K562 (cell line): ENCODE data around the gene STIL. TPM values are rescaled to one million over a fixed set of nuclear protein-coding genes. Genes with fewer than 3 reads are reported as not detected.

ENCODE experiments used
- BRD9 ChIP-seq: fragments of 450-650 bp; IDR thresholded peaks from 2 replicates; pipeline ENCODE4 v1.6.1; 2018; ENCODE audit warnings: low read depth; ENCODE audit not compliant: partially characterized antibody
- ELF1 ChIP-seq: fragments of 200-800 bp; sonication (Bioruptor generic); IDR thresholded peaks from 2 replicates; pipeline ENCODE4 v1.6.1; 2016; ENCODE audit warnings: missing genetic modification characterization, missing compliant biosample characterization
- HDAC2 ChIP-seq: fragments of 450-650 bp; IDR thresholded peaks from 2 replicates; pipeline ENCODE4 v1.6.1; 2016; ENCODE audit warnings: mild to moderate bottlenecking
- ILK ChIP-seq: fragments of 450-650 bp; IDR thresholded peaks from 2 replicates; pipeline ENCODE4 v1.6.1; 2016; ENCODE audit warnings: missing genetic modification characterization, low read depth, mild to moderate bottlenecking, missing compliant biosample characterization, moderate library complexity, borderline replicate concordance
- RUNX1 ChIP-seq: sonication (generic); IDR thresholded peaks from 2 replicates; pipeline ENCODE4 v1.6.1; 2016; ENCODE audit warnings: antibody characterized with exemption, low read depth
- SMARCE1 ChIP-seq: fragments of 450-650 bp; IDR thresholded peaks from 2 replicates; pipeline ENCODE4 v1.7.1; 2016; ENCODE audit warnings: mild to moderate bottlenecking
- XRCC5 ChIP-seq: fragments of 200-400 bp; formaldehyde crosslinking; IDR thresholded peaks from 2 replicates; pipeline ENCODE4 v1.6.1; 2017; ENCODE audit warnings: low read depth, mild to moderate bottlenecking, low read length
- ZNF224 ChIP-seq: sonication (generic); formaldehyde crosslinking; IDR thresholded peaks from 2 replicates; pipeline ENCODE4 v1.8.0; 2022; ENCODE audit warnings: mild to moderate bottlenecking, missing genetic modification reagents
- ZNF561 ChIP-seq: fragments of 450-650 bp; formaldehyde crosslinking; conservative IDR thresholded peaks from 2 replicates; pipeline ENCODE4 v1.4.0; 2020; ENCODE audit warnings: mild to moderate bottlenecking, moderate library complexity
- ZNF583 ChIP-seq: fragments of 250-450 bp; sonication (Bioruptor Pico); IDR thresholded peaks from 2 replicates; pipeline ENCODE4 v1.4.0; 2020
- ZNF668 ChIP-seq: fragments of 250-450 bp; sonication (Bioruptor Pico); IDR thresholded peaks from 2 replicates; pipeline ENCODE4 v1.8.0; 2022; ENCODE audit warnings: mild to moderate bottlenecking, inconsistent platforms
- ZNF79 ChIP-seq: fragments of 250-450 bp; sonication (Bioruptor Pico); IDR thresholded peaks from 2 replicates; pipeline ENCODE4 v1.4.0; 2020; ENCODE audit warnings: low read depth, mild to moderate bottlenecking, moderate library complexity
- polyA plus RNA-seq, 8 experiments: library from polyadenylated mRNA; depleted of rRNA in 4 of 8; stranded (reverse) in 5 of 8; unstranded in 3 of 8; fragments of >200 nt; fragmentation: Nextera tagmentation in 2 of 8; fragmentation: Illumina TruSeq in 1 of 8; extraction: Ambion mirVana in 2 of 8; extraction: Trizol in 1 of 8; gene quantifications; 2 replicates each; pipeline versions ENCODE4 v1.2.1 to v1.2.3, GENCODE V29; 2011 to 2014; ENCODE audit warnings: inconsistent platforms in 1 of 8, missing spikeins in 1 of 8
- total RNA-seq, 7 experiments: library from RNA; depleted of rRNA in 6 of 7; stranded (reverse); fragments of >200 nt in 6 of 7; fragmentation: Illumina TruSeq in 2 of 7; extraction: Trizol in 2 of 7; gene quantifications; 2 replicates each; pipeline versions ENCODE4 v1.2.1 to v1.2.3, GENCODE V29; 2011 to 2021; ENCODE audit warnings: low replicate concordance in 1 of 7
- TF ChIP-seq, protein P1 (sequence below): fragments of 450-650 bp; formaldehyde crosslinking; IDR thresholded peaks from 2 replicates; pipeline ENCODE4 v1.4.0; 2020; ENCODE audit warnings: mild to moderate bottlenecking, moderate library complexity
- TF ChIP-seq, protein P2 (sequence below): fragments of 250-450 bp; sonication (Bioruptor Pico); IDR thresholded peaks from 2 replicates; pipeline ENCODE4 v1.8.0; 2021; ENCODE audit warnings: borderline replicate concordance, mild to moderate bottlenecking, moderate library complexity; ENCODE audit not compliant: poor library complexity, severe bottlenecking
- TF ChIP-seq, protein P3 (sequence below): fragments of 450-650 bp; IDR thresholded peaks from 2 replicates; pipeline ENCODE4 v1.6.1; 2014; ENCODE audit warnings: low read depth, mild to moderate bottlenecking, moderate library complexity, borderline replicate concordance
- TF ChIP-seq, protein P4 (sequence below): sonication (generic); formaldehyde crosslinking; IDR thresholded peaks from 2 replicates; pipeline ENCODE4 v1.8.0; 2022; ENCODE audit warnings: mild to moderate bottlenecking, missing genetic modification reagents
- TF ChIP-seq, protein P5 (sequence below): fragments of 250-450 bp; sonication (Bioruptor Pico); IDR thresholded peaks from 2 replicates; pipeline ENCODE4 v1.4.0; 2020; ENCODE audit warnings: mild to moderate bottlenecking, moderate library complexity, borderline replicate concordance
- TF ChIP-seq, protein P6 (sequence below): fragments of 250-450 bp; sonication (Bioruptor Pico); IDR thresholded peaks from 2 replicates; pipeline ENCODE4 v1.4.0; 2020; ENCODE audit warnings: mild to moderate bottlenecking

The STIL gene
- total and polyA plus RNA-seq, 9 of the 15 experiments (the other 6 are each of a cell fraction or from before 2014, with no cell fraction given) = 10.5 to 77.4 (median 39.6) TPM

DNA sequence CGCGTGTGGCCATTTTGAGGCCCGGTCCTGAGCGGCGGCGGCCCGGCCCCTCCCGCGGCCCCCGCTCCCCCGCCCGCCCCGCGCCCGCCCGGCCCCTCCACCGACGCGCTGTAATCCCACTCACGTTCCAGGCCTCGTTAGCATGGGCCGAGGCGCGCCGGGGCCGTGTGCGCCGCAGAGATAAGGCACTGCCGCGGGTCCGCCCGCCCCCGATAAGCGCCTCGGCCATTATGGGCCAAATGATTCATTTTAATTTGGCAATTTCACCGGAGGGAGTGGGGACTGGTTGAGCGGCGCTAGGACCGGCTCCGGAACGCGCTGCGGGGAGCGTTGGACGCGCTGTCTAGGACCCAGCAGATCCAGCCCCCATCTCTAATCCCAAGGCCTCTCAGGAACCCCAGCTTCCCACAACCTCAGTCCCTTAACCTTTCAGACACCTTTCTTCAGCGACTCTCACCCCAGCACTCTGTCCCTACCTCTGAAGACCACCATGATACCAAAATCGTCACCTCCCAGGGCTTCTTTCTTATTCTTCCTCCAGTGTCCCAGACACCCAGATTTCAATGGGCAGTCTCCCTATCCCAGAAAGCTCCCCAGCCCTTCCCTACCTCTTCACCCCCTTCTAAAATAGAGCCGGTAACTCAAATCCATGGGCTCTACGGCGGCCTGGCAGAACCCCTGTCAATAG, 81.6 kb downstream of the STIL start, which contains the start of gene TAL1 (continued):
- TF ChIP-seq ELF1 (tag) = peak; percentile 56; the same call in 1 of the 2 replicates
- TF ChIP-seq, protein P1, sequence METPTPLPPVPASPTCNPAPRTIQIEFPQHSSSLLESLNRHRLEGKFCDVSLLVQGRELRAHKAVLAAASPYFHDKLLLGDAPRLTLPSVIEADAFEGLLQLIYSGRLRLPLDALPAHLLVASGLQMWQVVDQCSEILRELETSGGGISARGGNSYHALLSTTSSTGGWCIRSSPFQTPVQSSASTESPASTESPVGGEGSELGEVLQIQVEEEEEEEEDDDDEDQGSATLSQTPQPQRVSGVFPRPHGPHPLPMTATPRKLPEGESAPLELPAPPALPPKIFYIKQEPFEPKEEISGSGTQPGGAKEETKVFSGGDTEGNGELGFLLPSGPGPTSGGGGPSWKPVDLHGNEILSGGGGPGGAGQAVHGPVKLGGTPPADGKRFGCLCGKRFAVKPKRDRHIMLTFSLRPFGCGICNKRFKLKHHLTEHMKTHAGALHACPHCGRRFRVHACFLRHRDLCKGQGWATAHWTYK (CRISPR knock-in tag) = peak; percentile 83; the same call in 1 of the 2 replicates
- peak; percentile 95 for TF ChIP-seq SMARCE1
- TF ChIP-seq, protein P2, sequence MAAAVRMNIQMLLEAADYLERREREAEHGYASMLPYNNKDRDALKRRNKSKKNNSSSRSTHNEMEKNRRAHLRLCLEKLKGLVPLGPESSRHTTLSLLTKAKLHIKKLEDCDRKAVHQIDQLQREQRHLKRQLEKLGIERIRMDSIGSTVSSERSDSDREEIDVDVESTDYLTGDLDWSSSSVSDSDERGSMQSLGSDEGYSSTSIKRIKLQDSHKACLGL (CRISPR knock-in tag) = no peak
- TF ChIP-seq ZNF224 (CRISPR knock-in tag) = no peak
- TF ChIP-seq RUNX1 = peak; percentile 91
- TF ChIP-seq, protein P3, sequence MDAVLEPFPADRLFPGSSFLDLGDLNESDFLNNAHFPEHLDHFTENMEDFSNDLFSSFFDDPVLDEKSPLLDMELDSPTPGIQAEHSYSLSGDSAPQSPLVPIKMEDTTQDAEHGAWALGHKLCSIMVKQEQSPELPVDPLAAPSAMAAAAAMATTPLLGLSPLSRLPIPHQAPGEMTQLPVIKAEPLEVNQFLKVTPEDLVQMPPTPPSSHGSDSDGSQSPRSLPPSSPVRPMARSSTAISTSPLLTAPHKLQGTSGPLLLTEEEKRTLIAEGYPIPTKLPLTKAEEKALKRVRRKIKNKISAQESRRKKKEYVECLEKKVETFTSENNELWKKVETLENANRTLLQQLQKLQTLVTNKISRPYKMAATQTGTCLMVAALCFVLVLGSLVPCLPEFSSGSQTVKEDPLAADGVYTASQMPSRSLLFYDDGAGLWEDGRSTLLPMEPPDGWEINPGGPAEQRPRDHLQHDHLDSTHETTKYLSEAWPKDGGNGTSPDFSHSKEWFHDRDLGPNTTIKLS = peak; percentile 59; the same call in 1 of the 2 replicates
- TF ChIP-seq, protein P4, sequence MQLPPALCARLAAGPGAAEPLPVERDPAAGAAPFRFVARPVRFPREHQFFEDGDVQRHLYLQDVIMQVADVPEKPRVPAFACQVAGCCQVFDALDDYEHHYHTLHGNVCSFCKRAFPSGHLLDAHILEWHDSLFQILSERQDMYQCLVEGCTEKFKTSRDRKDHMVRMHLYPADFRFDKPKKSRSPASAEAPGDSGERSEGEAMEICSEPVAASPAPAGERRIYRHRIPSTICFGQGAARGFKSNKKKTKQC = peak; percentile 72; the same call in 1 of the 2 replicates
- no peak for TF ChIP-seq XRCC5
- peak; percentile 59 for TF ChIP-seq BRD9
- TF ChIP-seq ZNF583 (CRISPR knock-in tag) = no peak
- no peak for TF ChIP-seq ILK (tag)
- TF ChIP-seq ZNF79 (CRISPR knock-in tag) = no peak
- peak; percentile 75 for TF ChIP-seq HDAC2
- TF ChIP-seq ZNF561 (CRISPR knock-in tag) = no peak
- TF ChIP-seq, protein P5, sequence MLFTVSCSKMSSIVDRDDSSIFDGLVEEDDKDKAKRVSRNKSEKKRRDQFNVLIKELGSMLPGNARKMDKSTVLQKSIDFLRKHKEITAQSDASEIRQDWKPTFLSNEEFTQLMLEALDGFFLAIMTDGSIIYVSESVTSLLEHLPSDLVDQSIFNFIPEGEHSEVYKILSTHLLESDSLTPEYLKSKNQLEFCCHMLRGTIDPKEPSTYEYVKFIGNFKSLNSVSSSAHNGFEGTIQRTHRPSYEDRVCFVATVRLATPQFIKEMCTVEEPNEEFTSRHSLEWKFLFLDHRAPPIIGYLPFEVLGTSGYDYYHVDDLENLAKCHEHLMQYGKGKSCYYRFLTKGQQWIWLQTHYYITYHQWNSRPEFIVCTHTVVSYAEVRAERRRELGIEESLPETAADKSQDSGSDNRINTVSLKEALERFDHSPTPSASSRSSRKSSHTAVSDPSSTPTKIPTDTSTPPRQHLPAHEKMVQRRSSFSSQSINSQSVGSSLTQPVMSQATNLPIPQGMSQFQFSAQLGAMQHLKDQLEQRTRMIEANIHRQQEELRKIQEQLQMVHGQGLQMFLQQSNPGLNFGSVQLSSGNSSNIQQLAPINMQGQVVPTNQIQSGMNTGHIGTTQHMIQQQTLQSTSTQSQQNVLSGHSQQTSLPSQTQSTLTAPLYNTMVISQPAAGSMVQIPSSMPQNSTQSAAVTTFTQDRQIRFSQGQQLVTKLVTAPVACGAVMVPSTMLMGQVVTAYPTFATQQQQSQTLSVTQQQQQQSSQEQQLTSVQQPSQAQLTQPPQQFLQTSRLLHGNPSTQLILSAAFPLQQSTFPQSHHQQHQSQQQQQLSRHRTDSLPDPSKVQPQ (CRISPR knock-in tag) = no peak; the same call in 1 of the 2 replicates
- TF ChIP-seq, protein P6, sequence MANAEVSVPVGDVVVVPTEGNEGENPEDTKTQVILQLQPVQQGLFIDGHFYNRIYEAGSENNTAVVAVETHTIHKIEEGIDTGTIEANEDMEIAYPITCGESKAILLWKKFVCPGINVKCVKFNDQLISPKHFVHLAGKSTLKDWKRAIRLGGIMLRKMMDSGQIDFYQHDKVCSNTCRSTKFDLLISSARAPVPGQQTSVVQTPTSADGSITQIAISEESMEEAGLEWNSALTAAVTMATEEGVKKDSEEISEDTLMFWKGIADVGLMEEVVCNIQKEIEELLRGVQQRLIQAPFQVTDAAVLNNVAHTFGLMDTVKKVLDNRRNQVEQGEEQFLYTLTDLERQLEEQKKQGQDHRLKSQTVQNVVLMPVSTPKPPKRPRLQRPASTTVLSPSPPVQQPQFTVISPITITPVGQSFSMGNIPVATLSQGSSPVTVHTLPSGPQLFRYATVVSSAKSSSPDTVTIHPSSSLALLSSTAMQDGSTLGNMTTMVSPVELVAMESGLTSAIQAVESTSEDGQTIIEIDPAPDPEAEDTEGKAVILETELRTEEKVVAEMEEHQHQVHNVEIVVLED (CRISPR knock-in tag) = peak; percentile 82
- no peak for TF ChIP-seq ZNF668
